CD4-positive, alpha-beta T cell treated with Interleukin-4 for 1 hour (primary cell): ENCODE data around the gene RNF167.

Experiments
- DNase-seq, 2 donors: peaks; one replicate each; pipeline ENCODE4 v3.0.0-alpha.2; 2020 to 2022

RNF167 gene

DNA sequence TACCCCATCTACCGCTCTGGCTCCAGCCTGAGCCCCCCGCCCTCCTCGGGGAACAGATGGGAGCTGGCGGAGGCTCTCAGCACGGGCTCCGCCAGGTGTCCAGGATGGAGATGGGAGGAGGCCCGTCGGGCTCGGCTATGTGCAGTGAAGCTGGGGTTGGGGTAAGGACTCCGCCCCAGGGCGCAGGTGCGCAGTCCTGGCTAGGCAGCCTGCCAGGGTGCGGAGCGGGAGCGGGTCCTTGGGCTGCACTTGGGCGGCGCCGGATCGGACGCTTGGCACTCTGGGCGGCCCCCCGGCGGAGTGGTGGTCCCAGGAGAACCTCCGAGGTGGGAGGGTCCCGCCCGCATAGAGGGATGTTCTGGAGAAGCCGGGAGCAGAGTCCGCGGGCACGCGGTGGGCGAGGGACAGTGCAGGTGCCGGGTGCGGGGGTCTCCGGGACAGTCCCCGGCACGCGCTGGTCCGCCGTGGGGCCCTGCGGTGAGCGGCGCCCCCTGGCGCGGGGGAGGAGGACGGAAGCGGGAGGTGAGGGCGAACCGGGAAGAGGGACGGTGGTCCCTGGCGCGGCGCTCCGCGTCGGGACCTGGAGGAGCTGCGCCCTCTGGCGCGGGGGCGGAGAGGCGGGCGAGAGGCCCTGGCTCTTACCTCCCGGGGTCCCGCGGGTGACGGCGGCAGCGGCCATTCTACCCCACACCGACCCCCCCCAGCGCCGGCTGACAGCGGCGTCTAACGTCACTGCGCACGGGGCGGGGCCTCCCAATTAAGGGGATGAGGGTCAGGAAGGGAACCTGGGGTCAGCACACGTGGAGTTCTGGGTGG is 47.1 kb downstream of the RNF167 start, which contains the start of gene CAMTA2:
Gene CAMTA2, minus strand, starts transcription at position 725 of the 816 bp plus-strand sequence. CDS start 1,453 bp downstream, outside the sequence.
- peak; percentile 85 to 87 for DNase-seq

DNA sequence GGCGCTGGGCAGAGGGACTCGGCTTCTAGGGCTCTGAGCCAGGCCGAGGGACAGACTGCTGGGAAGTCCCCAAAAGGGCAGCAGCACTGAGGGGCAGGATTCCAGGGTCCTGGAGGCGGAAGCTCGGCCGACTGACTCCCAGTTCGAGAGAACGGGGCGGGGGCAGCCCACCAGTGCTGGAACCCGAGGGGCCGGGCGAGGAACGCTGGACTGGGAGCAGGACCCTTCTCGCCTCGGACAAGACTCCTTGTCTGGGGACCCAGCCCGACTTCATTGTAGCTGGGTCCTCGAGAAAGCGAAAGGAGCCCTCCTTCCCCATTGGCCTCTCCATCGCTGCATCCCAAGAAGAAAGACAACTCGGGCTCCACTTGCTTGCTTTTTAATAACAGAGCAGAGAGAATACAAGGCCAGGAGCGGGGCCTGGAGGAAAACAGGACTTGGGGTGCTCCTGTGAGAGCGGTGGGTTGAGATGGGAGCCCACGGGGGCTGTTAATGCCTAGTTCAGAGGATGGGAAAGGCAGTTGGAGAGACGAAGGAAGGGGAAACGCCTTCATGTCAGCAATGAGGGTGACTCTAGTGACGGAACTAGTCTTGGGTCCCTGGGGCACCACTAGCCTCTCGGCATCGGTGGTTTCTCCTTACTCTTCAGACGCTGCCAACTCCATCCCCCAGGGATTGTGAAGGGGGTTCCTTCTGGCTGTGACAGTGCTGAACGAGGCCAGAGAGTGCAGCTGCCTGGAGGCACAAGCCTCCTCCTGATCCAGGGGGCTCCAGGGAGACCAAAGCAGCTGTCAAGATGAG is 47.9 kb downstream of the RNF167 start:
- no peak for DNase-seq

DNA sequence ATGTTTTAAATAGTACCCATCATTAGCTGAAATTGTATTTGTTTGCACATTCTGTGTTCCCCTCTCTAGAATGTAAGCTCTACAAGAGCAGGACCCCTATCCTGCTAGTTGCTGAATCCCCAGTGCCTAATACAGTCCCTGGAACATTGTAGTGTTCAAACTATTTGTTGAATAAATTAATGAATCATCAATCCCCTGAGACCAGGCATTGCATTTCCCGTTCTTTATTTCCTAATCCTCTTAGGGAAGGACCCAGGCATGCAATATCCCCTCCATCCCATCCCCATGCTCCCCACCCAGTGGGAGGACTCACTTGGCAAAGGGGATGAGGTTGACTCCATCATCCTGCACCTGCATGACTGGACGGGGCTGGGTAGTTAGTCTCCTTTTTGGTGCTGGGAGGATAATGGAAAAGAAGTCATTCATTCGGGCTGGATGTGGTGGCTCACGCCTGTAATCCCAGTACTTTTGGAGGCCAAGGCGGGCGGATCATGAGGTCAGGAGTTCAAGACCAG is 54.1 kb downstream of the RNF167 start:
- DNase-seq = no peak
